ENCODE results near the gene IL22RA2.

The IL22RA2 gene

DNA sequence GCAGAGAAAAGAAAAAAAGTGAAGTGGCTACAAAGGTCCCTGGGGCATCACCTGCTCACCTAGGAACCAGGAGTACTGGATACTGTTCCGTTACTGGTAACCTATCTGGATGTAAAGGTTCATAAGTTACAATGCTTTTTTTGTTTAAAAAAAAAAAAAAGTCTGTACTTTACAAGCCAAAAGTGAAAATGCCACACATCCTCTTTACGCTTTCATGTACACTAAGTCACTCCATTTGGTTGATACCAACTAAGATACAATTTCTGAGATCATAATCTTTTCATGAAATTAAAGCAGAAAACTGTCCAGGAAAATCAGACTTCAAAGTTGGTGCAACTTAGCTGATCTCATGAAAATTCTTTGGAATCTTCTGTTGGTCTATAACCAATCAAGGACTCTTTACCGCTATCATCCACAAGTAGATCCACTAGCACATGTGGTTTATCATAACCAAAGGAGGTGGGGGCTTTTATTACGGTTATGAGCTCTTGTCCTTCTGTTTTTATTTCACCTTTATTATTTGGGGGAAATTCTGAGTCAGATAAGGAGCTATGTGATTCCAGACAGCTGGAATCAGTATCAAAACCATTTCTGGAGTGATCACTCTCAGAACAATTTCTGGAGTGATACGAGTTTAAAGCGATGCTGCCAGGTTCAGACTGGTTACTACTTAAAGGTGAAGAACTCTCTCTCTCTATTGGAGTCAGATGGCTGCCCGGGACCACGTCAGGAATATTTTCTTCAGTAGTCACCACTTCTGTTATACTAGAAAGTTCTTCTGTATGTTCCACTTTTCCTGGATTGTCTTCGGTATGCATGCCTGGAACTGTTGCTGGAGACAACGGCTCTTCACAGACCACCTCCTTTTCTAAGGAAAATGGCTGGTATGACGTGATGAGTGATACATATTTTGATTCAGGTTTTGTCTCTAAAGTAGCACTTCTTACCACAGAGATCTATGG is 24.5 kb upstream of the IL22RA2 start:
- DNase-seq (ENCODE audit: low read depth in 2 of 2, low spot score in 1 of 2) = no peak

DNA sequence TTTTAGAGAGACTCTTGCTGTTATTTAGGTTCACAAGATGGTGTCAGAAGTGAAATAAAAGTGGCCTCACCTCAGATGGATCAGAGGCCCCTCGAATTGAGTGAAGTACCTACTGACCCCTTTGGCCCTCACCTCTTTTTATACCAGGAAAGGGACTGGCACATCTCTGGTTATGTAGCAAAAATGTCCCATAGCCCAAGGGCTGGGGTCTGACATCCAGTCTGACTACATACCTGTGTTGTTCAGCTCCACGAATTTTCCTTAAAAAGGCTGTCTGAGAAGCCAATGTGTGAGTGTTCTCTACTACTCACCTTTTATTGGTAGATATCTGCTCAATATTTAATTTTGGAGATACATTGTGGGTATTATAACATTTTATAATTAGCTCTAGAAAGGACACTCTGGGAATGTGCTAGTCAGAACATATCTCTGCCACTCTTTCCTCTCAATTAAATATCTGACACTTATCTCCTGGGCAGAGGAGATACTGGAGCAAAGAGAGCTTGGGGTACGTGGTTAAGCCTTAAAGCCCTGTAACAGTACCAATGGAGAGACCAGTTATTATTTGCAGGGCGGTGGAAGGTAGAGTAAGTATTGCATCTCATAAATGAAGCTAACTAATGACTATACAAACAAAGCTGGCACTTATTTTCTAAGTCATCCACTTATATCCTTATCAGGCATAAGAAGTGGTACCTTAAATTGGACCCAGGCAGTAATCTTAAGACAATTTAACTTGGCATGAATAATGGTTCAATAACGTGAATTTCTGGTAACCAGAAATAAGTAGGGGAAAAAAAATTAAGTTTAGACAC is 20.0 kb upstream of the IL22RA2 start:
- DNase-seq (ENCODE audit: low read depth in 2 of 2, low spot score in 1 of 2) = no peak

DNA sequence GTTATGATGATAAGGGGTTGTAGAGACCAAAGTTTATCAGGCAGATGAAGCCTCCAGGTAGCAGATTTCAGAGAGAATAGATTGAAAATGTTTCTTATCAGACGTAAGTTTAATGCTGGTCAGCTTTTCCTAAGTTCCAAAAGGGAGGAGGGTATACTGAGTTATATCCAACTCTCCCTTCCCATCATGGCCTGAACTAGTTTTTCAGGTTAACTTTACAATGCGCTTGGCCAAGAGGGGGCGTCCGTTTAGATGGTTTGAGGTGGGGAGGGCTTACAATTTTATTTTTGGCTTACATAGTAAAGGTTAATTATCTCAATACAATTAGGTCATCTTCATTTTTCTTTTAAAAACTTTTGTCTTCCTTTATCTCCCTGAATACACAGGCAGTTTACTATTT is 19.4 kb upstream of the IL22RA2 start:
- no peak for DNase-seq (ENCODE audit: low read depth in 2 of 2, low spot score in 1 of 2)

DNA sequence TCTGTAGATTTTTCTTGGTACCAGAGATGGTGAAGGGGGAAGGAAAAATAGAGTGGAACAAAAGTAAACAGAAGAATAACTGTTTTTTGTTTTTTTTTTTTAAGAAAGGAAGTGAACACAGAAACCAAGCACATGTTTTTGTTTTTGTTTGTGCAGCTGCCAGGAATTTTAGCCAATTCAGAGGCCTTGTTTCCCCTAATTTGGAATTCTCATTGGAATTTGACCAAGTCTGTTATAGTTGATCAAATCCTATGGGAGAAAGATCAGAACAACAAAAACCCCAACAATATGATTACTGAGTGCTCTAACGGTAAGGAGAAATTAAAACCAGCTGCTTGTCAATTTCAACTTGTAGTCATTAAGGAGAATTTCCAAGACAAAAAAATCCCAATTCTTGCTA is 18.2 kb upstream of the IL22RA2 start:
- no peak for DNase-seq (ENCODE audit: low read depth in 2 of 2, low spot score in 1 of 2)

DNA sequence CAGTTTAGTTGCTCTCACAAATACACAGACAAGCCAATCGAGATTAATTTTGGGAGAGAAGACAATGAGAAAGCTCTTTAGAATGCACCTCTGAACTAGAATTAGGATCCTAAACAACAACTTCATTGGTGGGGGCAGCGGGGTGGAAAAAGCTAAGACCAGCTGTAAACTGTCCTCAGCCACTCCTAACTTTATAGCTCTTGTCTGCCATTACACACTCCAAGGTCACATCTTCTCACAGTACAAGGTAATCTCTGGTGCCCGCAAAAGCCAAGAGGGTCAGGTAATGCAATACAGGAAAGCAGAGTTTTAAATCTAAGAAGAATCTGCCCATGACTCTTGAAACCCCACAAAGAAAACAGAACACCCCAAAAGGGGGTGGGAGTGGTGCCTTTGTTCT is 17.8 kb upstream of the IL22RA2 start:
- DNase-seq (ENCODE audit: low read depth in 2 of 2, low spot score in 1 of 2) = no peak

DNA sequence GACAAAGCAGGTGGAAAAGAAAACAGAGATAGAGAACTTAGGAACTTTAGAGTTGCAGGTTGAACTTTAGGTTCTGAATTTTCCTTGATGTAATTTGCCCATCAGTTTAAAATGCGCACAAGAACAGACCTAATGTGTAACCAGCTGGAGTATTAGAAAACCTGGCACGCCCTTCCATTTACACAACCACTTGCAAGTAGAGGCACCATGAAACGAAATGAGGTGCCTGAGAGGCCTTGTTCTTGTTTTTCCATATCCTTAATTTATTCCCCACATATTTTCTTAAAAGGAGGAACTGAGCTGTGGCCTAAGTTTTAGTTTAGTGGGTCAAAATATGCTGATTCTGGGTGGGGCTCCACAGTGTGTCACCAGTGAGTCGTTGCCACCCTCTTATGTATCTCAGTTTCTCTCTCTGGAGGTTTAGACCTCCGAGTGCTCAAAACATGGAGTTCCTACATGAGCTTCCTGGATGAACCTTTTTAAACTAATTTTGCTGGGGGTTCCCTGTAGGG is 17.2 kb upstream of the IL22RA2 start:
- DNase-seq (ENCODE audit: low read depth in 2 of 2, low spot score in 1 of 2) = no peak

DNA sequence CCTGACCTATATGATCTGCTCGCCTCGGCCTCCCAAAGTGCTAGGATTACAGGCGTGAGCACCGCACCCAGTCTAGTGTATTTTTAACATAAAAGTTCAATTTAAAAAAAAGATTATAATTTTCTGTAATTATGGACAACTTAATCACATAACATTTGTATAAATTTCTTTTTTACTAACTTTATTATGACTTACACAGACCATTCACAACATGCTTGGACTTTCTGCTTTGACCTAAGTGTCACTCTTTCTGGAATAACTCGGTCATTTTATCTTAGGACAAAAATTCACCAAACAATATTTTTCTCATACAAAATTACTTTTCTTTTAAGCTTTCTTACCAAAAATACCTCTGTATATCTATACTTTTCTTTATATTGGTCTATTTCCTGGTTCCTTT is 15.4 kb upstream of the IL22RA2 start:
- no peak for DNase-seq (ENCODE audit: low read depth in 2 of 2, low spot score in 1 of 2)

DNA sequence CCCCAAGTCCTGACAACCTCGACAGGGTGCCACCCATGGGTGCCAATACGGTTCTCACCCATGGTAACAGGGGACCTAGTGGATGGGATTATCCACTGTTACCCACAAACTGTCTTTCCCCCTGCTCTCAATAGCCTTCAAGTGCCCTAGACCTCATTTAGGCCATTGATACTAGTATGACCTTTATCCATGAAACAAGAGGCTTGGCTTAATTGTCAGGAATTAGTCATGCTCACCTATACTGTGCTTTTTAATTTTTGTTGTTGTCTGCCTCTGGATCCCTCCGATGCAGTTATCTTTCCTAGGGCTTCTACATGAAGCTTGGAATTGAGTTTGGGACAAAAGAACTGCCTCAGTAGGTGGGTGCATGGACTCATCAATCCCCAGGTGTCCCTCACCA is 11.8 kb upstream of the IL22RA2 start:
- no peak for DNase-seq (ENCODE audit: low read depth in 2 of 2, low spot score in 1 of 2)

DNA sequence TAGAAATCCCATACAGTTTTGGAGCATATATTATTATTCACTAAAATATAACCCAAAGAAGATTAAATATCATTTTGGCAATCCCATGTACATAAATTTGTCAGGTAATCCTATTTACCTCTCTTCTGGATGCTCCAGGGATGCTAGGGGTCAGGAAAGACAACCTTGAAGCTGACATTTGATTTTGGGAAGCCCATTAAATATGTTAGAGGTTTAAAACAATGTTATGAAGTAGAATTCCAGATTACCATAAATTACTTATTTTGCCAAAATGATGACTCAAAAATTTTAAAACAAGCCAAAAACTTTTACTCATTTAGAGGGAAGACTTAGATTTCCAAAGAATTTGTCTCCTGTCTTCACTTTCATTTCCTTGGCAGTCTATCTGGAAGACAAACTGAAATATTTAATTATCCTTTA is 9.2 kb upstream of the IL22RA2 start:
- DNase-seq (ENCODE audit: low read depth in 2 of 2, low spot score in 1 of 2) = no peak

DNA sequence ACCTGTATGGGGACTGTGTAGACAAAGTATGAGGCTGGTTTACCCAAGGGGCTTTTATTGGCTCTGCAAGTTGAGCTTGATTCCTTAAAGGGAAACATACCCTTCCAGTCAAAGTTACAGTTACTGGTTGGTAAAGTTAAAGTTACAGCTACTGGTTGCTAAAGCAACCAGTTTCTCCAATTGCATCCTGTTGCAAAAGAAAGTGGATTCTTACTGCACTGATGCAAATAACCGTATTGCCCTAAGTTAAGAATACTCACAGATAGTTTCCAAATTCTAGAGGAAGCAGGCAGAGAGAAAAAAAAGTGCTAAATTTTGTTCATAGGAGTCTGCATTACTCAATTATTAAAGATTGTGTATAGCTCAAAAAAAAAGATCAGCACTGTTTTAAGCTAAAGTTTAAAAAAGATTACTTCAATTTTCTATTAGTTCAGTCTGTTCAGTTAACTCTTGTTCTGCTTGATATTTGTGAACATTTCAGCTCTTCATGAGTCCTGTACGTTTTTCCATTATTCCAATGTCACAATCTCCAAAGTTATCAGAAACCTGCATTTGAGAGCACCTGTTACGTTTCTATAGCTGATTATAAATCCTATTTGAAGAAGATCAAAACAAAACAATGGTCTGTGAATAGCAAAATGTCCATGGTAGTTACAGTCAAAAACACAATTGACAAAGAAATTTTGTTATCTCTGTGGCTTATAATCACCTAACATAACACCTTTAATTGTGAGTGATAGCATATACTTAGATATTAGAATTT is 8.6 kb upstream of the IL22RA2 start:
- DNase-seq (ENCODE audit: low read depth in 2 of 2, low spot score in 1 of 2) = no peak

DNA sequence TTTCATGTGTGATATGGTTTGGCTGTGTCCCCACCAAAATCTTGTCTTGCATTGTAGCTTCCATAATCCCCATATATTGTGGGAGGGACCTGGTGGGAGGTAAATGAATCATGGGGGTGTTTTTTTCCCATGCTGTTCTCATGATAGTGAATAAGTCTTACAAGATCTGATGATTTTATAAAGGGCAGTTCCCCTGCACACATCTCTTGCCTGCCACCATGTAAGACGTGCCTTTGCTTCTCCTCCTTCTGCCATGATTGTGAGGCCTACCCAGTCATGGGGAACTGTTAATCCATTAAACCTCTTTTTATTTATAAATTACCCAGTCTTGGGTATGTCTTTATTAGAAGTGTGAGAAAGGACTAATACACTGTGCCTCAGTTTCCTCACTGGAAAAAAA is 4.2 kb upstream of the IL22RA2 start:
- DNase-seq (ENCODE audit: low read depth in 2 of 2, low spot score in 1 of 2) = no peak

DNA sequence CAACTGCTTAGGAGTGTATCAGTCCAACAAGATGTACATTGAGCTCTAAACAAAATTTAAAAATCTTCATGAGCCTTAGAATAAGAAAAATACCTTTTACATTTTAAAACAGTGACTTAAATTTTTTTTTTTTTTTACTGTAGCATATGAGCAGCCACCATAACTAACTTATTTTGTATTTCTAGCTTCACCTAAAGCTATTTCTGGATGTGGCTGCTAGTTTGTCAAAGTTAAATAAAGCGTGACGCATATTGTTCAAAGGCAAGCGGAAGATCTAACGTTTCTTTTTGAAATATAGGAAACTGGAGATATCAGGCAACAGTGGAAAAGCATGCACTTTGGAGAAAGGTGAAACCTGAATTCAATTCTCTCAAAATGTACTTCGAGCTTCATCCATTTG is 3.3 kb upstream of the IL22RA2 start:
- no peak for DNase-seq (ENCODE audit: low read depth in 2 of 2, low spot score in 1 of 2)

DNA sequence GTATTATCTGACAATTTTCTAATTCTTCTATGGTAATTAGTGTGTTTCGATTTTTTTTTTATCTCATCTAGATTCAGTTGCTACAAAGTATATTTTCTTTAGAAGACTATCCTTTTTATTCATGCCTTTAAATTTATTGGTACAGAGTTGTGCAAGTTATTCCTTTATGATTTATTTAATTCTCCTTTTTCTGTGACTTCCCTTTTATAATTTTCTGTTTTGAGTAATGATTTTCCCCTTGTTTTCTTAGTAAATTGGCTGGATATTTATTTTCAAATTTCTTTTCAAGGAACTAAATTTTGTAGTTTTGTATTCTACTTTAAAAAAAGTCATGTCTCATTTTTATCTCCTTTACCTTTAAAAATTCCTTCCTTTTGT is 2.4 kb upstream of the IL22RA2 start:
- DNase-seq (ENCODE audit: low read depth in 2 of 2, low spot score in 1 of 2) = no peak

DNA sequence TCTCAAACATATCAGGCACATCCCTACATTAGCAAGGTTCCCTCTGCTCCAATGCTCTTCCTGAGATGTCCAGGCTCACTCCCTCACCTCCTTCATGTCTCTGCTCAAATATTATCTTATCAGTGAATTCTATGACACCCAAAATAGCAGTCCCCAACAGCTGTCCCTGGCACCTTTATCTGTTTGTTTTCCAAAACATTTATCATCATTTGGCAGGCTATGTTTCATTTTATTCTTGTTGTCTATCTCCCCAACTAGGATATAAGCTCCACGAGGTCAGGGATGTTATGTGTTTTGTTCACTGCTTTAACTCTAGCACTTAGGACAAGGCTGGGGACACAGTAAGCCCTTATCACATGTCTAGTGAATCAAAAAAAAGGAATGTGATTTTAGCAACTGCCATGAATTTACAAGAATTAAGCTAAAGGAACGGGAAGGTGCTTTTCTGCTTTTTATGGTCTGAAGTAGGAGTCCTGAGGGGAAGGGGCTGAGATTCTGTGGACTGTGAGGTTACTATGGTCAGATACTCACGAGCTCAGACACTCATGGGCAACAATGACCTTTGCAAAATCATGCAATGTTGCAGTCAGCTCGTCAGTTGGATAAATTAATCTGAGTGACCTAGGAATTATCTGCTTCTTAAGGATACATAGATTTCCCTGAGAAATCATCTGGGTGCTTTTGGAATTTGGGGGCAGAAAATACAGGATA is 1.9 kb upstream of the IL22RA2 start:
- DNase-seq (ENCODE audit: low read depth in 2 of 2, low spot score in 1 of 2) = no peak

DNA sequence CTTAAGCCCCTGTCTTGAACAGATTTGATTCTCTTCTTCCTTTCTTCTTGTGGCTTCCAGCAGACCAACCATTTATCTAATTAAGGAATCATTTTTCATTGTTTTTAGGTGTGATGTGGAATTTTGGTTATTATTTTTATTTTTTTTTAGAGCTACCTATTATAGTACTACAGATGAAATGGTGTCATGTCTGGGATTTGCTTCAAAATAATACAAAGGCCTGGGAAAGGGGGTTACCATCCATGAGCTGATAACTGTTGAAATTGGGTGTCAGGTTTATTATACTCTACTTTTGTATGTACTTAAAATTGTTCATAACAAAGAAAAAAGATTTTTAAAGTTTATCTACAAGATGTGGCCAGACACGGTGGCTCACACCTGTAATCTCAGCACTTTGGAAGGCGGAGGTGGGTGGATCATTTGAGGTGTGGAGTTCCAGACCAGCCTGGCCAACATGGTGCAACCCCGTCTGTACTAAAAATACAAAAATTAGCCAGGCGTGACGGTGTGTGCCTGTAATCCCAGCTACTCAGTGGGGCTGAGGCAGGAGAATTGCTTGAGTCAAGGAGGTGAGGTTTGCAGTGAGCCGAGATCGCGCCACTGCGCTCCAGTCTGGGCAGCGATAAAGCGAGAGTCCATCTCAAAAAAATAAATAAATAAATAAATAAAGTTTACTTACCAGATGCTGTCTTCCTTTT is 561 bp downstream of the IL22RA2 start:
- DNase-seq (ENCODE audit: low read depth in 2 of 2, low spot score in 1 of 2) = no peak

DNA sequence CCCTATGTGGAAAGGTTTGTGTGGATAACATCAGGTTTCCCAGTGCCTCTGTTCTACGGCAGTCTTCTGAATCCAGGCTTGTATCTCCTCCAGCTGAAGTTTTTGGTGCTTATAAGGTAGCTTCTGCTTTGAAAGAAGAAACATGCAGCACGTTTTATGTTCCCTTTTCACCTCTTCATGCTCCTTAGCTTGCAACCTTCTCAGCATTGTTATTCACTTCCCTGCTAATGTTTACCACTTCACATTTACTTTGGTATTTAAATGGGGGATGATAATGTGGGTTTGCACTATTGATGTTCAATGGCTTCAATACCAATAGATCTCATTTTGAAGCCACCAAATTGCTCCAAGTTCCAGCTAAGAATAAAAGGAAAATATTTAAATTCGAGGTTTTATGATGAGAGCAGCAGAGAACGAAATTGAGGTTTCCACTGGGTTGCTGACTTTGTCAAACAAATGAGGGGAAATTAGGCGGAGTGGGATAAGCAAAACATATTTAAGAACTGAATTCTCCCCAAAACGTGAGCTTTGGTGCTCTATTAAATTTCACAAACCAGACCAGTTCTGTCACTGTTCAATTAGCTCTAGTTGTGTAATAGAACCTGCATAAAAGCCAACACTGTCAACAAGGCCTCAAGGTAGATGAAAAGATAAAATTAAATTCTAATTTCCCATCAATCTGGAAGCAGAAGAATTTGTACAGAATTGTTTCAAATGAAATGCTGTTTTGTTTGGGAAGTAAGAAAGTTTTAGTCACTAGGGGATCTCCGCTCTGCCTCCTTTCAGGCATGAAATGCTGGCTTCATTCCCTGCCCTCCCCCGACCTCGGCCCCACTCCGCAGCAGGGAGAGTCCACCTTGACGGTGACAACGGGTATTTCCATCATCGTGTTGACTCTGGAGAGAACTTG is 1.4 kb downstream of the IL22RA2 start:
- DNase-seq (ENCODE audit: low read depth in 2 of 2, low spot score in 1 of 2) = no peak

DNA sequence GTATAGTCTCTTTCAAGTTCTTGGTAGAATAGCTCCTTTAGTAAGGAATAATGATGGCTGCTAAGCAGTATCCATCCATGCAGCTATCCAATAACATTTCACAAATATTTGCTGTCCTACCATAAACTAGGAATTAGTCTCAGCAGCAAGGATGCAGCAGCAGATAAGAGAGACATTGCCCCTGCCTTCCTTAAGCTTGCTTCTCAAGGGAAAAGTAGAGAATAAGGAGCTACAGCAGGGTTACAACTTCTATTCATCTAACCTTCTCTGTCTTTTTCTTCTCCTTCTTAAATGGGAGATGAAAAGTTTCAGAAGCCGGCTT is 2.4 kb downstream of the IL22RA2 start:
- no peak for DNase-seq (ENCODE audit: low read depth in 2 of 2, low spot score in 1 of 2)

DNA sequence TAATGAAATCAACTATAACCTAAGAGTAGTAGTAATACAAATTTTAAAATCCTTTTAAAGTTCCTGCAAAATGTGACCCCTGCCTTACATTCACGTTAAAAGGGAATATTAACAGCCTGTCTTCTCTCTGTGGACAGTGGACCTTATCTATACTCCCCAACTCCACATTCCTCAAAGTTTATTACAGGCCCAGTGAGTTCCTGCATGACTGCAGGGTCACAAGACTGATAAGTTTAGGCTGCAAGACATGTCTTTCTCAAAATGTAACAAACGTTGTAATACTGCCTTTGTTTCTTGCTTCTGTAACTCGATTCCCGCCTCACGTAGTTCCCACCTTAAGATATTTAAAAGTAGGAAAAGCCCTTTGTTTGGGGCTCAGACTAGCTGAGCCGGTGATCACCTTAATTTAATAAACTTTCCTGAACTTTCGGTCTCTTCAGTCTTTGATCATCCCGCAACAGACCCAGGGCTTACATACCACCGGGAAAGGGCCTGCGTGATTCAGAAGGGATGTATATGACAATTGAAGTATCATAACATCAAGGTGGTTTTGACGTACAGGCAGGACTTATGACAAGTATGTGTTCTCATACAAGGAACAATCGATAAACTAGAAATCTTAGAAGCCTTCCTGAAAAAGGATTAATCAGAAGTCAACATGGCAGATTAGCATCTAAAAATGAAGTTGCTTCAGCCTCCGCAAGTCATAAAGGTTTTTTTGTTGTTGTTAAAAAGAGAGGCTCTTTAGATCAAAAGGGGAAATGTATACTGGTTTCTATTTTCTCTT is 3.0 kb downstream of the IL22RA2 start:
- DNase-seq (ENCODE audit: low read depth in 2 of 2, low spot score in 1 of 2) = no peak
